HepG2 (cell line): ENCODE measurements around the gene SRC. TPM values are rescaled to one million over a fixed set of nuclear protein-coding genes. Genes with fewer than 3 reads are reported as not detected.

Experiments
- ATAC-seq: fragments of 200-7000 bp; cut with Tn5 transposase; 3 replicates; pipeline ENCODE4 v1.9.1; 2020; ENCODE audit warnings: mild to moderate bottlenecking, moderate library complexity
- BruUV-seq: library from RNA; stranded (reverse); fragments of 400-500 nt; replicated peaks from 2 replicates; lab custom pipeline; 2021; lab: Mats Ljungman, UMichigan
- CTCF ChIA-PET: fragments of 300-600 bp; formaldehyde crosslinking; extraction: SDS; loops from one replicate; lab custom pipeline; 2021; ENCODE audit warnings: low total read pairs, inconsistent platforms, low intra/inter-chr PET ratio; lab: Yijun Ruan, JAX
- POLR2A ChIA-PET: fragments of 350-600 bp; sonication (Branson Sonifier 250); formaldehyde crosslinking; loops from one replicate; lab custom pipeline; 2020; ENCODE audit warnings: antibody characterized with exemption, inconsistent platforms; lab: Yijun Ruan, JAX
- DNase-seq: peaks from one replicate; pipeline ENCODE4 v3.0.0-alpha.2; 2015; ENCODE audit warnings: low spot score
- FAIRE-seq: peaks from 3 replicates; lab custom pipeline; 2011; peaks lifted over from hg19 to GRCh38; lab: Jason Lieb, UNC
- H2AFZ ChIP-seq: one replicate; pipeline ENCODE4 v1.6.1; 2011; ENCODE audit warnings: low read length, inconsistent platforms
- H3K27ac ChIP-seq: fragments of 300-600 bp; 3 replicates; pipeline ENCODE4 v1.8.0; 2011; ENCODE audit warnings: mixed run types, mild to moderate bottlenecking, mixed read lengths, low read length, inconsistent platforms; ENCODE audit not compliant: insufficient read depth; ENCODE audit errors: extremely low read length
- H3K27me3 ChIP-seq, 2 experiments: fragments of 200-600 bp in 1 of 2; 2 replicates in 1 of 2; 3 replicates in 1 of 2; pipeline versions ENCODE4 v1.6.0 to v1.8.0; 2011; ENCODE audit warnings: low read length in 2 of 2, mild to moderate bottlenecking in 2 of 2, moderate library complexity in 2 of 2, inconsistent platforms in 1 of 2; ENCODE audit not compliant: insufficient read depth in 2 of 2, control insufficient read depth in 1 of 2
- H3K36me3 ChIP-seq, 2 experiments: fragments of 200-600 bp in 1 of 2; replicated peaks in 1 of 2; 2 replicates in 1 of 2; 3 replicates in 1 of 2; pipeline versions ENCODE4 v1.5.1 to v1.8.0; 2011; ENCODE audit warnings: low read length in 2 of 2, inconsistent platforms in 1 of 2; ENCODE audit not compliant: insufficient read depth in 2 of 2, control insufficient read depth in 1 of 2
- H3K4me1 ChIP-seq: 2 replicates; pipeline ENCODE4 v1.5.1; 2012; ENCODE audit warnings: low read length, inconsistent platforms; ENCODE audit not compliant: insufficient read depth
- H3K4me2 ChIP-seq: 2 replicates; pipeline ENCODE4 v1.6.0; 2011; ENCODE audit warnings: low read depth, low read length, inconsistent platforms
- H3K4me3 ChIP-seq, 3 experiments: fragments of 200-600 bp in 1 of 3; sonication (generic), shearing (Covaris generic) in 1 of 3; replicated peaks in 1 of 3; 2 replicates each; pipeline ENCODE4 v1.5.1; 2011 to 2016; ENCODE audit warnings: low read length in 3 of 3, inconsistent platforms in 2 of 3, low read depth in 2 of 3, mild to moderate bottlenecking in 2 of 3, control low read depth in 1 of 3, mixed read lengths in 1 of 3; ENCODE audit not compliant: insufficient read depth in 1 of 3
- H3K79me2 ChIP-seq: one replicate; pipeline ENCODE4 v1.6.1; 2011; ENCODE audit warnings: low read length, inconsistent platforms; ENCODE audit not compliant: insufficient read depth
- H3K9ac ChIP-seq: 2 replicates; pipeline ENCODE4 v1.6.0; 2011; ENCODE audit warnings: mild to moderate bottlenecking, low read depth, low read length, inconsistent platforms; ENCODE audit not compliant: insufficient read depth
- H3K9me3 ChIP-seq: 2 replicates; pipeline ENCODE4 v1.5.1; 2012; ENCODE audit warnings: mild to moderate bottlenecking, low read length
- H4K20me1 ChIP-seq: 2 replicates; pipeline ENCODE4 v1.6.0; 2011; ENCODE audit warnings: inconsistent platforms, mild to moderate bottlenecking, low read length, moderate library complexity; ENCODE audit not compliant: insufficient read depth
- ELF1 ChIP-seq: sonication (generic); formaldehyde crosslinking; IDR thresholded peaks from 2 replicates; pipeline ENCODE4 v1.4.0; 2020; ENCODE audit warnings: missing genetic modification reagents
- FUBP1 ChIP-seq: sonication (generic); formaldehyde crosslinking; IDR thresholded peaks from 2 replicates; pipeline ENCODE4 v1.5.1; 2020; ENCODE audit warnings: missing genetic modification reagents, mild to moderate bottlenecking, borderline replicate concordance
- ZNF446 ChIP-seq: sonication (generic); formaldehyde crosslinking; IDR thresholded peaks from 2 replicates; pipeline ENCODE4 v1.5.0; 2020; ENCODE audit warnings: mild to moderate bottlenecking, missing genetic modification reagents
- ZNF547 ChIP-seq: sonication (generic); formaldehyde crosslinking; IDR thresholded peaks from 2 replicates; pipeline ENCODE4 v1.5.1; 2020; ENCODE audit warnings: mild to moderate bottlenecking, missing genetic modification reagents
- WGBS: methylation state at CpG from one replicate; pipeline ENCODE4 v1.1.6; 2017; ENCODE audit warnings: low lambda C conversion rate; 5-methylcytosine and 5-hydroxymethylcytosine counted together
- in situ Hi-C: cut with HindIII; loops from 2 replicates; pipeline ENCODE4 v1.10.0; 2017; ENCODE audit warnings: low pct_unique_long_range_greater_than_20kb; ENCODE audit not compliant: extremely low pct_ligation_motif_present
- intact Hi-C: fragments of 100-400 bp; cut with micrococcal nuclease; formaldehyde crosslinking; loops from one replicate; pipeline ENCODE4 v1.10.0; 2022; ENCODE audit not compliant: unreplicated experiment
- polyA plus RNA-seq, 8 experiments: library from polyadenylated mRNA; depleted of rRNA in 3 of 8; stranded (reverse) in 7 of 8; unstranded in 1 of 8; fragments of >200 nt; fragmentation: Illumina TruSeq in 4 of 8; extraction: Trizol in 4 of 8; gene quantifications; 2 replicates each; pipeline versions ENCODE4 v1.2.1 to v1.2.3, GENCODE V29; 2011 to 2016; ENCODE audit warnings: low read depth in 4 of 8, missing spikeins in 1 of 8, mixed read lengths in 1 of 8; ENCODE audit not compliant: insufficient read depth in 1 of 8
- total RNA-seq, 5 experiments: library from RNA; depleted of rRNA; stranded (reverse); fragments of >200 nt; fragmentation: Illumina TruSeq; extraction: Trizol; gene quantifications; 2 replicates each; pipeline ENCODE4 v1.2.3, GENCODE V29; 2016; ENCODE audit warnings: low read depth in 1 of 5
- TF ChIP-seq, protein P1 (sequence below): sonication (generic); formaldehyde crosslinking; IDR thresholded peaks from 2 replicates; pipeline ENCODE4 v1.4.0; 2020; ENCODE audit warnings: mild to moderate bottlenecking, missing genetic modification reagents
- TF ChIP-seq, protein P2 (sequence below): sonication (generic); formaldehyde crosslinking; IDR thresholded peaks from 2 replicates; pipeline ENCODE4 v1.8.0; 2022; ENCODE audit warnings: mild to moderate bottlenecking, missing genetic modification reagents, borderline replicate concordance
- TF ChIP-seq, protein P3 (sequence below): sonication (generic); formaldehyde crosslinking; IDR thresholded peaks from 2 replicates; pipeline ENCODE4 v1.4.0; 2020; ENCODE audit warnings: mild to moderate bottlenecking, missing genetic modification reagents

The SRC gene
- total and polyA plus RNA-seq, 2 of the 13 experiments (the other 11 are each of a cell fraction or from before 2014, with no cell fraction given): 54.7 to 192 TPM

GRCh38 chr20:37296371-37296770 lies 49.6 kb upstream of the SRC start:
- no peaks in the 10 kb centered on the region for H3K27me3 ChIP-seq
- no peak overlapping the region for H3K9ac ChIP-seq
- no peaks in the 10 kb centered on the region for H4K20me1 ChIP-seq
- FAIRE-seq (no peak), ATAC-seq (no peak), DNase-seq (no peak)
- ChIA-PET POLR2A (interaction anchor here (0.8 to 4.0 kb wide), 2 partner anchors 12 to 14 kb away, joined by 3 to 27 read pairs; no protein-coding TSS in a partner anchor), CTCF (no interaction called here)
- H3K4me2 ChIP-seq: no peak overlapping the region
- no TSS peak for BruUV-seq
- no peak overlapping the region for H3K4me3 ChIP-seq
- peaks cover 34% of the 10 kb centered on the region for H3K4me1 ChIP-seq
- peaks cover 9 to 19% of the 10 kb centered on the region in 2 experiments for H3K36me3 ChIP-seq
- in situ Hi-C loops: no loop called here
- H3K9me3 ChIP-seq: no peaks in the 10 kb centered on the region
- intact Hi-C loops: no loop called here
- no peak overlapping the region for H2AFZ ChIP-seq
- 95% methylated on average over 2 of the region's 2 CpGs for WGBS
- TF ChIP-seq, protein P1, sequence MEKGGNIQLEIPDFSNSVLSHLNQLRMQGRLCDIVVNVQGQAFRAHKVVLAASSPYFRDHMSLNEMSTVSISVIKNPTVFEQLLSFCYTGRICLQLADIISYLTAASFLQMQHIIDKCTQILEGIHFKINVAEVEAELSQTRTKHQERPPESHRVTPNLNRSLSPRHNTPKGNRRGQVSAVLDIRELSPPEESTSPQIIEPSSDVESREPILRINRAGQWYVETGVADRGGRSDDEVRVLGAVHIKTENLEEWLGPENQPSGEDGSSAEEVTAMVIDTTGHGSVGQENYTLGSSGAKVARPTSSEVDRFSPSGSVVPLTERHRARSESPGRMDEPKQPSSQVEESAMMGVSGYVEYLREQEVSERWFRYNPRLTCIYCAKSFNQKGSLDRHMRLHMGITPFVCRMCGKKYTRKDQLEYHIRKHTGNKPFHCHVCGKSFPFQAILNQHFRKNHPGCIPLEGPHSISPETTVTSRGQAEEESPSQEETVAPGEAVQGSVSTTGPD (CRISPR knock-in tag): no peak
- no peak for TF ChIP-seq ELF1 (CRISPR knock-in tag)
- TF ChIP-seq, all 625 proteins: peak for 0
- H3K79me2 ChIP-seq: peaks cover 59% of the 10 kb centered on the region
- no peak overlapping the region for H3K27ac ChIP-seq

DNA sequence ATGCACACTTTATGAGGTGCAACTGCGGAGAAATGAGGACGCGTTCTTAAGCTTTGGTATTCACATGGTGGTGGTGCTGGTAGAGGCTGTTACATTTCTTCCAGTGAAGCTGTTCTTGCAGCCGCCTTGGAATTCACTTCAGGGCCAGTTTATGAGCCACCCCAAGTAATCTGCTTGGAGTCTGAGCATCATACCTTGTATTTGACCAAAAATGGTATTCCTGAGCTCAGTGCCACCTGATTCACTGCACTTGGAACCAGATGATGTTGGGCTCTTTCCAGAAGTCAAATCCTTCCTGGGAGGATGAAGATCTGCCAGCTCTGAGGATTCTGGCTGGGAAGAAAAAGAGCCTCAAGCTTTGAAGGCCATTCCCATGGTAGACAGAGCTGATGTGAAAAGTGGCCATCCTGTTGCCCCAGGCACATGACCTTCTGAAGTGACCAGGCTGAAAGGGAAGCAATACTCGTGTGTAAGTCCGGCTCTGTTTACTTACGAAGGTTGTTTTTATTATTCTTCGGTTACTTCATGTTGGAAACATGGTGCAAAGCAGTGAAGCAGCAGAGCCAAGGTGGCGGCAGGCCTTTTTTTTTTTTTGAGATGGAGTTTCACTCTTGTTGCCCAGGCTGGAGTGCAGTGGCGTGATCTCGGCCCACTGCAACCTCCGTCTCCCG lies 48.7 kb upstream of the SRC start:
- POLR2A ChIA-PET: interaction anchor here (0.8 to 4.0 kb wide), 4 partner anchors 12 to 381 kb away, joined by 3 to 27 read pairs (median 3); no protein-coding TSS in a partner anchor
- H3K4me3 ChIP-seq: no peak overlapping the region
- H3K79me2 ChIP-seq: peaks cover 51% of the 10 kb centered on the region
- BruUV-seq: no TSS peak
- H3K4me1 ChIP-seq: peaks cover 27% of the 10 kb centered on the region
- H3K4me2 ChIP-seq: no peak overlapping the region
- FAIRE-seq (no peak), DNase-seq (no peak), ATAC-seq (no peak)
- no peaks in the 10 kb centered on the region for H3K9me3 ChIP-seq
- H4K20me1 ChIP-seq: no peaks in the 10 kb centered on the region
- intact Hi-C loops: no loop called here
- 97% methylated on average over 13 of the region's 13 CpGs for WGBS
- H2AFZ ChIP-seq: no peak overlapping the region
- no peaks in the 10 kb centered on the region for H3K27me3 ChIP-seq
- H3K9ac ChIP-seq: no peak overlapping the region
- no peak overlapping the region for H3K27ac ChIP-seq
- in situ Hi-C loops: no loop called here
- CTCF ChIA-PET: no interaction called here
- TF ChIP-seq, protein P2, sequence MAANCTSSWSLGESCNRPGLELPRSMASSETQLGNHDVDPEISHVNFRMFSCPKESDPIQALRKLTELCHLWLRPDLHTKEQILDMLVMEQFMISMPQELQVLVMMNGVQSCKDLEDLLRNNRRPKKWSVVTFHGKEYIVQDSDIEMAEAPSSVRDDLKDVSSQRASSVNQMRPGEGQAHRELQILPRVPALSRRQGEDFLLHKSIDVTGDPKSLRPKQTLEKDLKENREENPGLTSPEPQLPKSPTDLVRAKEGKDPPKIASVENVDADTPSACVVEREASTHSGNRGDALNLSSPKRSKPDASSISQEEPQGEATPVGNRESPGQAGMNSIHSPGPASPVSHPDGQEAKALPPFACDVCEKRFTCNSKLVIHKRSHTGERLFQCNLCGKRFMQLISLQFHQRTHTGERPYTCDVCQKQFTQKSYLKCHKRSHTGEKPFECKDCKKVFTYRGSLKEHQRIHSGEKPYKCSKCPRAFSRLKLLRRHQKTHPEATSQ (CRISPR knock-in tag): no peak
- TF ChIP-seq ZNF446 (CRISPR knock-in tag) (no peak), ZNF547 (no peak), FUBP1 (CRISPR knock-in tag) (no peak)
- TF ChIP-seq, protein P3, sequence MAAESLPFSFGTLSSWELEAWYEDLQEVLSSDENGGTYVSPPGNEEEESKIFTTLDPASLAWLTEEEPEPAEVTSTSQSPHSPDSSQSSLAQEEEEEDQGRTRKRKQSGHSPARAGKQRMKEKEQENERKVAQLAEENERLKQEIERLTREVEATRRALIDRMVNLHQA (CRISPR knock-in tag): no peak
- H3K36me3 ChIP-seq: peaks cover 15 to 24% of the 10 kb centered on the region in 2 experiments
